NCI-H1694 treated with DMSO at 0.1 percent for 48 hours (cell line): ENCODE data around the gene SELPLG.
"Not testable (repeated sequence)": the region's sequence is repeated elsewhere in the genome, so short reads cannot be mapped to it uniquely, and the experiment has no call there.

ENCODE experiments used
- DNase-seq: peaks from one replicate; lab custom pipeline; 2025; lab: John Stamatoyannopoulos, UW

Gene SELPLG

DNA sequence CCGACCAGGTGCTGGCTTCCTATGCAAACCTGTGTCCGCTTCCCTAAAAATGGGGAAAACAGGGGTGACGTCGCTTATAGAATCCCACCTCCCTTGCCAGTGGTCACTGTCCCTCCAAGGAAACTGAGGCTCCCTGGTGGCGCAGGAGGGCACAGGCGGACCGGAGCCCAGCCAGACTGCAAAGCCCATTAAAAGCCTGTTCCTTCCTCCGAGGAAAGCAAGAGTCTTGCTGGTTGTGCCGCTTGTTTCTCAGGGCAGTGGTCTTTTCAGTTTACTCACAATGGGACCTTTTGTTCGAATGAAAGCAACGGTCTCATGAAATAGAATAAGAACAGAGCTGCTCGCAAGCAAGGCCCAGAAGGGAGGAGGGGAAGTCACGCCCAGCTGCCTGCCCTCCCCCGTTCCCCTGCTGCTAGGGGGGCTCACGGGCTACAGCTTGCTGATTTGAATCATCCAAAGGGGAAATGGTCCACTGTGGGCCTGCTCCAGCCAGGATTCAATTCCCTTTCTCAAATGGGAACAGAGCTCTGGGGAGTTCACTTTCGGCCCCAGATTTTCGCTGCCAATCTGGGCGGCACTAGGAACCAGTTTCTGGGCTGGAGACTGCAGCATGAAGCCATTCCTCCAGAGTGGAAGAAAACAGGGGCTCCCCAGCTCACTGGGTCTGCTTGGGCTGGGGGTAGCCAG lies 4.6 kb upstream of the SELPLG start:
- no peak for DNase-seq

- DNase-seq = no peak
Observed at GRCh38 chr12:108637222-108637971, 3.7 kb upstream of the SELPLG start.

- no peak for DNase-seq
Observed at GRCh38 chr12:108635997-108636808, 2.5 kb upstream of the SELPLG start.

GRCh38 chr12:108635201-108635996 lies 1.7 kb upstream of the SELPLG start:
- DNase-seq = no peak

DNA sequence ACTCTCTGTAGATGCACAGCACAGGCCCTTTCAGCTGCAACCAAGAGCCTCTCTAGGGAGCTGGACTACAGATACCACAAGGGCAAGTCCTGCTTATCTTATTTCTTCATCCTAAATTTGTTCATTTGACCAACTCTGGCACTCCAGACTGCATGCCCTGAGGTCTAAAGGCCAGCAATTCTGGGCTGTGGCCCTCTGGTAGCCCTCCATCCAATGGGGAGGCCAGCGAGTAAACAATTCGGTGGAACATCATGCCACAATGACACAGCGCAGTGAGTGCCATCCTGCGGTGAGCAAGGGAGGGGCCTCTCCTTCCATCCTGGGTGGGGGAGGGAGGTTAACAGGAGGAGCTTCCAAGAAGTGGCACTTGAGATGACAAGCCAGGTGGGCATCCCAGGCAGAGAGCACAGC lies 652 bp upstream of the SELPLG start:
- DNase-seq = no peak

- no peak for DNase-seq
Observed at GRCh38 chr12:108633081-108633533, 587 bp downstream of the SELPLG start.

- not testable (repeated sequence) for DNase-seq
Observed at GRCh38 chr12:108631261-108631660, 2.4 kb downstream of the SELPLG start.

DNA sequence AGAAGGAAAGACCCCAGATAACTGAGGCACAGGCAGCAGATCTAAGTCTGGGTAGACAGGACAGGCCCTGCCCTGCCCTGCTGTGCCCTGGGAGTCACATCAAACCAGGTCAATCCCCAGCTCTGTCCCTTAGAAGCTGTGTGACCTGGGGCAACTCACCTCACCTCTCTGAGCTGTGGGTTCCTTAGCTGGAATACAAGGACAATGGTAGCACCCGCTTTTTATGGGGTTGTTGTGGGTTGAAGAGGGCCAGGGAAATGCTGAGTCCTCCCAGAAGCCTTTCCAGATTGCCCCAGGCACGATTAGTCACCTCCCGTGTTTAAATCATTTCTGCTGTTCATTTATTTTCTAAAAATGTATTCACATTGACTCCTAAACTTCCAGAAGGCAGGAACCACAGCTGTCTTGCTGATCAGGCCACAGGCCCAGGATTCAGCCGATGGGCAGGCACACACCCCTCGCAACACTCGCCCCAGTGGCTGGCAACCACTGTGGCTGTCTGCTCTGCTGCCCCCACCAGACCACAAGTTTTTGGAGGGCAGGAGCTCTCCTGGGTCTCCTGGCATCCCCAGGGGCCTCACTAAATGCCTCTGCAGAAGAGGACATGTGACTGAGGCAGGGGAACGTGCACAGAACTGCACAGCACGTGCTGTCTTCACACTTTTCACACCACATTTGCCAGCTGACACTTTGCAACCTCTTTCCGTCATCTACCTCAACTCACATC lies 3.0 kb downstream of the SELPLG start:
- no peak for DNase-seq

DNA sequence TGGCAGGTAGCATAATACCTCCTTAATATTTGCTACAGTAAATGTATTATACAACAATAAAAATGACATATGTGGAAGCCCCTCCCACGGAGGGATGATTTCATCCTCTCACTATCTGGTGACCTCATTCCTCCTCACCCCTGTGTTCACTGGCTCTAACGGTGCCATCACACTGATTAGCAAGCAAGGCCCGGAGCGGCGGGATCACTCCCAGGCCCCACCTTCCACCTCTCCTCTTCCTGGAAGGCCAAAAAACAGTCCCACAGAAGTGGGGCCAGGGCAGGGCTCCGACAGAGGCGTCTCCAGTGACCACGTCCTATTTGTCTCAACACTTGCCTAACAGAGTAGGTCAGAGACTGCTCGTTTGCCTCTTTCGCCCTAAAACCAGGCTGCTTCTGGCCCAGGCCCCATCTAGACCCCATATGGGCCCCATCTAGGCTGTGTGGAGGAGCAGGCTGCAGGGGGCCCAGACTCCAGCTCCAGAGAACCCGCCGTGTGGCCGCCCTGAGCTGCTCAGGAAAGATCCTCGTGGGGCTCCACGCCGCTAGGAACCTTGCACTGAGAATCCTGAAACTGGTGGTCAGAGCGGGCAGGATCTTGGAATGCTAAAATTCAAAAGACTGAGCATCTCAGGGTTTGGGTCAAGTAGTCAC lies 3.7 kb downstream of the SELPLG start:
- DNase-seq = no peak

DNA sequence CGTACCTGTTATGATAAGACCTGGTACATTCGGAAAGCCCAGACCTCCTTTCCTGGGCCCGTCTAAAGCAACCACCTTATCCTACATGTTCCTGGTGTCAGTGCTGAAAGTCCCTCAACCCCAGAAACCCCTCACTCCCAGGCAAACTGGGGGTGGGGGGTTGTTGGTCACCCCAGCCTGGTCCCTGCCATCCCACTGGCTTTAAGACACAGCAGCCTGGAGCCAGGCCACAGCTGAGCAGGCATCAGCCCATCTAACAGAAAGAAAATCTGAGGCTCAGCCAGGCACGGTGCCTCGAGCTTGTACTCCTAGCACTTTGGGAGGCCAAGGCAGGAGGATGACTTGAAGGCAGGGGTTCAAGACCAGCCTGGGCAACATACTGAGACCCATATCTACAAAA lies 4.5 kb downstream of the SELPLG start:
- DNase-seq = no peak

DNA sequence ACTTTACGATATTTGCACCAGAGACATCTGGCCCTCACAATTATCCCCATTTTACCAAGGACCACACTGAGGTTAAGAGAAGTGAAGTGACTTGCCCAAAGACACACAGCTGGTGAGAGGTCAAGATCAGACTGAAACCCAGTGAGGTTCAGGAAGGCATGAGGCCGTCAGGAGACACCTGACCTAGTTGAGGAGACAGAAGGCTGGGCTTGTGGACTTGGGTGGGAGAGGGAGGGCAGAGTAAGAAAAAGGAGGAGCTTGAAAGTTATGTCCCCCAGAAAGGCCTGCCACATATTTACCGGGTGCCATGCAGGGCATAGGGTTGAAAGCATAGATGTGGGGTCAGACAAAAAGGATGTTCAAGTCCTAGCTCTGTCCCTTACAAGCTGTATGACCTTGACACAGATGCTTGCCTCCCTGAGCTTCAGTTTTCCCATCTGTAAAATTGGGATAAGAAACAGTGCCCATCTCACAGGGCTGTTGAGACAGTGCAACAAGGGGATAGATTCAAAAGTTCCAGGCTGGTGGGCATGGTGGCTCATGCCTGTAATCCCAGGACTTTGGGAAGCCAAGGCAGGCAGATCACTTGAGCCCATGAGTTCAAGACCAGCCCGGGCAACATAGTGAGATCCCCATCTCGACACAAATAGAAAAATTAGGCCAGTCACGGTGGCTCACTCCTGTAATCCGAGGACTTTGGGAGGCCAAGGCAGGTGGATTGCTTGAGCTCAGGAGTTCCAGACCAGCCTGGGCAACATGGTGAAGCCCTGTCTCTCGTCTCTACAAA lies 6.4 kb downstream of the SELPLG start:
- no peak for DNase-seq

DNA sequence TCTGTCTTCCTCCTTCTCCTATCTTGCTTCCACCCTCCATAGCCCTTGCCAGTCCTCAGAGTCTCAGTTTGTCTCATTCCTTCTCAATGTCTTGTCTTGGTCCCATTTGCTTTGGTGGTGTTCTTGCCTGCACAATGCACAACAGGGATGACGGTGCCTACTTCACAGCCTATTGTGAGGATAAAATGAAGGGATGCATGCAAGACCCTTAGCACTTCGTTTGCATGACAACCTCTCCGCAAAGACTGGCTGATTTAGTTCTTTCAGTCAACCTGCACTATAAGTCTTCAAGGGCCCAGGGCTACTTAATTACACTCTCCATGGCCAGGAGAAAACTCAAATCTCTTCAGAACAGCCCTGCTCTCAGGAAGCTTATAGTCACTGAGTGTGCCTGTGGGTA lies 8.5 kb downstream of the SELPLG start:
- DNase-seq = no peak

DNA sequence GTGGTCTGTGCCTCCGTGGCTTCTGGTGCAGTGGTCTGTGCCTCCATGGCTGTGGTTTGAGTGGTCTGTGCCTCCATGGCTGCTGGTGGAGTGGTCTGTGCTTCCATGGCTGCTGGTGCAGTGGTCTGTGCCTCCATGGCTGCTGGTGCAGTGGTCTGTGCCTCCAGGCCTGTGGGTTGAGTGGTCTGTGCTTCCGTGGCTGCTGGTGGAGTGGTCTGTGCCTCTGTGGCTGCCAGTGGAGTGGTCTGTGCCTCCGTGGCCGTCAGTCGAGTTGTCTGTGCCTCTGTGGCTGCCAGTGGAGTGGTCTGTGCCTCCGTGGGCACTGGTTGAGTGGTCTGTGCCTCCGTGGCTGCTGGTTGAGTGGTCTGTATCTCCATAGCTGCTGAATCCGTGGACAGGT lies 10.1 kb downstream of the SELPLG start:
- DNase-seq = no peak

- no peak for DNase-seq
Observed at GRCh38 chr12:108622921-108623514, 10.7 kb downstream of the SELPLG start.

- no peak for DNase-seq
Observed at GRCh38 chr12:108622421-108622820, 11.3 kb downstream of the SELPLG start.

- no peak for DNase-seq
Observed at GRCh38 chr12:108621161-108621560, 12.5 kb downstream of the SELPLG start.

DNA sequence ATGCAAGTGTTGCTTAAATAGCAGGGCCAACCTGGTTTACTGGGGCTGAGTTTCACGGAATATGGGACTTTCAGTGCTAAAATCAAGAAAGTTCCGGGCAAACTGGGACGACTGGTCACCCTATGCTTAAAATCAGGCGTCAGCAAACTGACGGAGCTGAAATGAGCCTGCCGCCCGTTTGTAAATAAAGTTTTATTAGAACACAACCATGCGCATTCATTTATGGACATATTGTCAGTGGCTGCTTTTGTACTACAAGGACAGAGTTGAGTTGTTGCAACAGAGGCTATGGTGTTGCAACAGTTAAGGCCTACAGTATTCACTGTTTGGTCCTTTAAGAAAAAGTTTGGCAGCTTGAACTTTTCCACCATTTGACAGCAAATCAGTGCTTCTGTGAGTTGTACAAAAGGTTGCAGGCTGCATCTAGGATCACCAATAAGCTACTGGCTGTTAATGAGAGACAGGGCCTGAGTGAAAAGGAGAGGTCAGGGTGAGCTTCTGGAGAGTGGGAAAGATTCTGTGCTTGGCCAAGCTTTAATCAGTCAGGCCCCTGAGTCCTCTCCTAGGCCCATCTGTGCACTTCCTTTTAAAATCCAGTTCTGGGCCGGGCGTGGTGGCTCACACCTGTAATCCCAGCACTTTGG lies 13.3 kb downstream of the SELPLG start:
- no peak for DNase-seq

DNA sequence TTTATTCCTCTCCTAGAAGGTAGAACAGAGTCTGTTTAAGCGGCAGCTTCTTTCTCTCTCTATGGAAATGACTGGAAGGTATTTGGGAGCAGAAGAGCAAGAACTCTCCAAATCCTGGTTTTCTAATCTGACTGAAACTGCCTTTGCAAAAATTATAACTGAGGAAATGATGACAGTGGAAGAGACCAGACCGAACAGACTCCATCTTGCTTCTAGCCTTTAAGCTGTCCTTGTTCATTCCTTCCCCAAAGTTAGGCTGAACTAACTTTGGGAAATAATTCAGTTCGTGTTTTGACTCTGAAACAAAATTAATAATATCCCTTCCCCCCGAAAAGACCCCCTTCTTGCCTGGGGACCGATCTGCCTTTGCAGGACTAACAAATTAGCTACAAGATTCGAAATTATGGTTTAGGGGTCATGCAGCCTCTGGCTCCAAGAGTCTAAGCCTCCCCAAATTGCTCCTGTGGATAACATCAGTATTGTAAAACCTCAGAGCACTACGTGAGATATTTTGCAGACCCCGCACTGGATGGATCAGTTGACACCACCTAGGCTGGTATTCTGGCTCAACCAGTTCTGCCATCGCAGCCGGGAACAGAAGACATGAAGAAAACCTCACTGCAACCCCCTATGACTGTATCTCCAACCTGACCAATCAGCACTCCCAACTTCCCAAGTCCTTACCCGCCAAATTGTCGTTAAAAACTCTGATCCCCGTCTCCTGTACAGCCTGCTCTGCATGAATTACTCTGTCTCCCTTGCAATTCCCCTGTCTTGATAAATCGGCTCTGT lies 14.1 kb downstream of the SELPLG start:
- no peak for DNase-seq
